Activated CD4-positive, alpha-beta memory T cell treated with anti-CD3 and anti-CD28 coated beads, Interleukin-2, amount 10 ng/mL, durations not matched to agents 7 days and 5 days (primary cell): ENCODE data around the gene SLC2A1. TPM values are rescaled to one million over a fixed set of nuclear protein-coding genes. Genes with fewer than 3 reads are reported as not detected.
"Not testable (repeated sequence)": the region's sequence is repeated elsewhere in the genome, so short reads cannot be mapped to it uniquely, and the experiment has no call there.

Experiments
- CTCF ChIA-PET: fragments of 350-600 bp; sonication (Branson Sonifier 250); formaldehyde crosslinking; loops from one replicate; lab custom pipeline; 2021; ENCODE audit warnings: antibody characterized with exemption, inconsistent platforms; lab: Charles Lee
- POLR2A ChIA-PET: fragments of 350-600 bp; sonication (Branson Sonifier 250); formaldehyde crosslinking; loops from one replicate; lab custom pipeline; 2021; ENCODE audit warnings: antibody characterized with exemption; lab: Charles Lee
- DNase-seq: peaks from one replicate; pipeline ENCODE4 v3.0.0-alpha.2; 2020
- H3K27ac Mint-ChIP-seq: one replicate; pipeline ENCODE4 v1.8.0; 2021; ENCODE audit warnings: mild to moderate bottlenecking, mixed read lengths
- H3K27me3 Mint-ChIP-seq: one replicate; pipeline ENCODE4 v1.8.0; 2021; ENCODE audit warnings: mixed read lengths
- H3K36me3 Mint-ChIP-seq: one replicate; pipeline ENCODE4 v1.8.0; 2021; ENCODE audit warnings: low read depth, mixed read lengths
- H3K4me1 Mint-ChIP-seq: one replicate; pipeline ENCODE4 v1.8.0; 2021; ENCODE audit warnings: mixed read lengths
- H3K4me3 Mint-ChIP-seq: one replicate; pipeline ENCODE4 v1.8.0; 2021; ENCODE audit warnings: mild to moderate bottlenecking, mixed read lengths
- H3K9me3 Mint-ChIP-seq: one replicate; pipeline ENCODE4 v1.8.0; 2021; ENCODE audit warnings: mixed read lengths
- total RNA-seq, 2 experiments: library from RNA; stranded (reverse); gene quantifications; one replicate each; pipeline ENCODE4 v1.2.3, GENCODE V29; 2021

Gene SLC2A1
- total RNA-seq, 2 experiments from 2014 or later, result 153 TPM

DNA sequence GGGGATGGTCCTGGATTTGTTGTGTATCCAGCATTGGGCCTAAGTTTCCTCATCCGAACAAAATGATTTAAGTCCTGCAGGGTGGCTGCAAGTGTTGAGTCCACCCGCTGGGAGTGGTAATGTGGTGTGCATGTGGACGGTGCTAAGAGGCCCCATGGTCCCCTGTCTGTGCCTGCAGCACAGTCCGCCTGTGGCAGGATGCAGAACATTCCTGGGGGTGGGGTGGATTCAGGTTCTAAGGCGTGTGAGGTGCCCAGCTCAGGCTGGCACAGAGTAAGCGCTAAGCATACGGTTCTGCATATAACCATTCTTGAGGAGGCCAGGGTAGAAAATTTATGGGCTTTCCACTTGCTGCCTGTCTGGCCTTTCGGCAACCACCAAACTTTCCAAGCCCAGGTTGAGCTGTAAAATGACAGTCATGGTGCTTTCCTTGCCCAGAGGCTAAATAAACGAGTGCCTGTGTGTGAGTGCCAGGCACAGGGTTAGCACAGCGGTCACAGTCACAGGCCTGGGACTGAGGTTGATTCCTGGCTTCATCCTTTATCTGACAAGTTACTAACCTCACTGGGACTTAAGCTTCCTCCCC is 30.7 kb downstream of the SLC2A1 start:
- ChIA-PET CTCF (no interaction called here), POLR2A (interaction anchor here (1.0 to 1.9 kb wide), 4 partner anchors 8 to 28 kb away, joined by 3 to 9 read pairs (median 4); no protein-coding TSS in a partner anchor)
- Mint-ChIP-seq H3K9me3 (no peaks in the 10 kb centered on the region), H3K4me3 (no peak overlapping the region), H3K36me3 (peaks cover 71% of the 10 kb centered on the region), H3K4me1 (peaks cover 89% of the 10 kb centered on the region), H3K27me3 (no peaks in the 10 kb centered on the region), H3K27ac (peak overlapping the region; percentile 67)
- no peak for DNase-seq

- Mint-ChIP-seq H3K36me3 (peaks cover 64% of the 10 kb centered on the region), H3K27me3 (no peaks in the 10 kb centered on the region), H3K4me3 (no peak overlapping the region), H3K4me1 (peaks cover 89% of the 10 kb centered on the region), H3K27ac (peak overlapping the region; percentile 67), H3K9me3 (no peaks in the 10 kb centered on the region)
- ChIA-PET CTCF (no interaction called here), POLR2A (interaction anchor here (1.0 to 1.9 kb wide), 5 partner anchors 9 to 28 kb away, joined by 3 to 9 read pairs (median 3); no protein-coding TSS in a partner anchor)
- DNase-seq, result no peak
Measured at GRCh38 chr1:42927274-42927841, 31.3 kb downstream of the SLC2A1 start.

GRCh38 chr1:42926879-42927242 is 31.8 kb downstream of the SLC2A1 start:
- POLR2A ChIA-PET, result interaction anchor here (1.2 to 5.6 kb wide), 3 partner anchors 10 to 30 kb away, joined by 3 to 72 read pairs (median 61); partner anchors contain the start of gene SLC2A1

GRCh38 chr1:42926235-42926878 is 32.3 kb downstream of the SLC2A1 start:
- Mint-ChIP-seq H3K4me1 (peaks cover 81% of the 10 kb centered on the region), H3K9me3 (no peaks in the 10 kb centered on the region), H3K27me3 (no peaks in the 10 kb centered on the region), H3K36me3 (peaks cover 61% of the 10 kb centered on the region), H3K4me3 (no peak overlapping the region), H3K27ac (peak overlapping the region; percentile 42)
- ChIA-PET CTCF (interaction anchor here (5.9 kb wide), 1 partner anchor 12 kb away, joined by 45 read pairs; no protein-coding TSS in a partner anchor), POLR2A (interaction anchor here (1.2 to 5.6 kb wide), 6 partner anchors 10 to 31 kb away, joined by 3 to 72 read pairs (median 22); partner anchors contain the start of gene SLC2A1)
- no peak for DNase-seq

More at GRCh38 chr1:42926879-42927242, 31.8 kb downstream of the SLC2A1 start:
- no peak for DNase-seq
- Mint-ChIP-seq H3K9me3 (no peaks in the 10 kb centered on the region), H3K27me3 (no peaks in the 10 kb centered on the region), H3K27ac (no peak overlapping the region), H3K4me3 (no peak overlapping the region), H3K4me1 (peaks cover 85% of the 10 kb centered on the region), H3K36me3 (peaks cover 62% of the 10 kb centered on the region)
- CTCF ChIA-PET, result interaction anchor here (5.9 kb wide), 1 partner anchor 13 kb away, joined by 45 read pairs; no protein-coding TSS in a partner anchor

DNA sequence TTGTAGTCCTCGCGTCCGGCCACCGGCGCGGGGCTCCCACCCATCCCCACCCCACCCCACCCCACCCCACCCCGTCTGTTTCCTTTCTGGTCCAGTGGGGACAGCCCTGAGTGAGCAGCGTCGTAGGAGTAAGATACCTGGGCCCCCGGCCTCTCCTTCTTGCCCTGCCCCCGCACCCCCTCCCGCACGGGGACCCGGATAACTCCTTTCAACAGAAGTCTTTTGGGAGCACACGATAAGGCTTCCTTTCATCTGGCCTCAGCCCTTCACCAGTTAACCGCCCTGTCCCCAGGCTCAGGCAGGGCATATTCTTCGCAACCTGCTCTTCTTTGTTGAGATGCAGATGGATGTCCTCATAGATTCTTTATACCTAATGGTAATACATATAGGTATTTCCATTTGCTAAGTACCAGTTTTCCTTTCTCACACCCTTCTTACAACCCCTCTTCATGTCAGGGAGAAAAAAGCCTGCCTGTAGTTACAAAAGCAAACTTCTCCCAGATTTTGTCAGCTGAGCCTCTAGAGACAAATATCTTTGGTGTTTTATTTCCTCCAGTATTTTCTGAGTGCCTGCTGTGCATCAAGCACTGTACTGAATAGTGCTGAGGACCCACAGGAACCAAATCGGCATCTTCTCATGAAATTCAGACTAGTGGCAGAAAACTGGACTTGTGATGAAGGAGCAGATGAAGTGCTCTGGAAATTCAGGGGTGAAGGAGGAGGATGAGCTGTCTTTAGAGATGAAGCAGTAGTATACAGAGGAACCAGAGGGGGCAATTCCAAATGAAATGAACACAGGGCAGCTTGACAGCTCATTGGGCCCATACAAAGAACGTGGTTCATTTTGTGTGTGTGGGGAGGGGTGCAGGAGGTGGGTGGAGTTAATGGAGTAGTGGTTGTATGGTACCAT is 33.6 kb downstream of the SLC2A1 start:
- Mint-ChIP-seq H3K9me3 (no peaks in the 10 kb centered on the region), H3K4me1 (peaks cover 69% of the 10 kb centered on the region), H3K27me3 (no peaks in the 10 kb centered on the region), H3K36me3 (peaks cover 49% of the 10 kb centered on the region), H3K27ac (peak overlapping the region; percentile 92), H3K4me3 (peak overlapping the region; percentile 73)
- ChIA-PET POLR2A (interaction anchor here (0.6 to 5.6 kb wide), 22 partner anchors 11 to 468 kb away, joined by 3 to 72 read pairs (median 6); partner anchors contain the start of genes C1orf50, ERMAP, P3H1 and SLC2A1), CTCF (interaction anchor here (1.1 to 5.9 kb wide), 10 partner anchors 9 to 152 kb away, joined by 3 to 135 read pairs (median 4); no protein-coding TSS in a partner anchor)
- DNase-seq, result no peak

DNA sequence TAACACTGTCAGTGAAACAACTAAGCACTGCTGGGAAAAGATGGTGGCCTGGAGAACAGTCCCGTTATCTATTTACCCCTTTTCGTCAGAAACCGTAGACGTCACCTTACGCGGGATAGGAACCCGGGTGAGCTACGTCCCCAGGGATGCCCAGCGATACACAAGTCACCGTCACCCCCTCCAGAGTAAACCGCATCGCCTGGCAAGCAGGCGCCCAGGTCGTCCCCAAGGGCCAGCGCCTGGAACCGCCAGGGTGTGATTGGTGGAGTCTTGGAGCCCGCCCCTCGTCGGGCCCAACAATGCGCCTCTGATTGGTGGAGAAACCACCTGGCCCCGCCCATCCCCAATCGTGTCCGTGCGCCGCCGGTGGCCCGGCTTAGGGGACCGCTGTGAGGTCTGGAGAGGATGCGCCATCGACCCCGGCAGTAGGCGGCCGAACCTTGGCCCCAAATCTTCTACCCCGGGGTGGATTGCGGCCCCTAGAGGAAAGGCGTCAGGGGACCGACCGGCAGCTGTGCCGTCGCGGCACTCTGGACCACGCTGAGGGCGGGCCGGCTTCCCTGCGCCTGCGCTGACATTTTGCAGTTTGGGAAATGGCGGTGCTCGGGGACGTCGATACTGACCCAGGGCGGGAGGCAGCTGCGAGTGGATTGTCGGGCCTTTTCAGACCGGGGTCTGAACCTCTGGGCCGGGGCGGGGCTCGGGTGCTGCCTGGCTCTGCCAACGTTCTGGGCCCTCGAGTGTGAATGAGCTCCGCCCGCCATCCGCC is 34.4 kb downstream of the SLC2A1 start:
- ChIA-PET POLR2A (interaction anchor here (0.6 to 5.6 kb wide), 22 partner anchors 8 to 467 kb away, joined by 3 to 72 read pairs (median 6); partner anchors contain the start of genes C1orf50, ERMAP, P3H1 and SLC2A1), CTCF (interaction anchor here (1.1 to 5.9 kb wide), 13 partner anchors 10 to 157 kb away, joined by 3 to 135 read pairs (median 8); partner anchors contain the start of genes C1orf50, P3H1, SLC2A1 and ZNF691)
- H3K27ac Mint-ChIP-seq, result peak overlapping the region; percentile 84
- H3K36me3 Mint-ChIP-seq, result peaks cover 41% of the 10 kb centered on the region
- no peaks in the 10 kb centered on the region for H3K9me3 Mint-ChIP-seq
- DNase-seq, result peak; percentile 93
- no peaks in the 10 kb centered on the region for H3K27me3 Mint-ChIP-seq
- H3K4me3 Mint-ChIP-seq, result peak overlapping the region; percentile 73
- H3K4me1 Mint-ChIP-seq, result peaks cover 60% of the 10 kb centered on the region

DNA sequence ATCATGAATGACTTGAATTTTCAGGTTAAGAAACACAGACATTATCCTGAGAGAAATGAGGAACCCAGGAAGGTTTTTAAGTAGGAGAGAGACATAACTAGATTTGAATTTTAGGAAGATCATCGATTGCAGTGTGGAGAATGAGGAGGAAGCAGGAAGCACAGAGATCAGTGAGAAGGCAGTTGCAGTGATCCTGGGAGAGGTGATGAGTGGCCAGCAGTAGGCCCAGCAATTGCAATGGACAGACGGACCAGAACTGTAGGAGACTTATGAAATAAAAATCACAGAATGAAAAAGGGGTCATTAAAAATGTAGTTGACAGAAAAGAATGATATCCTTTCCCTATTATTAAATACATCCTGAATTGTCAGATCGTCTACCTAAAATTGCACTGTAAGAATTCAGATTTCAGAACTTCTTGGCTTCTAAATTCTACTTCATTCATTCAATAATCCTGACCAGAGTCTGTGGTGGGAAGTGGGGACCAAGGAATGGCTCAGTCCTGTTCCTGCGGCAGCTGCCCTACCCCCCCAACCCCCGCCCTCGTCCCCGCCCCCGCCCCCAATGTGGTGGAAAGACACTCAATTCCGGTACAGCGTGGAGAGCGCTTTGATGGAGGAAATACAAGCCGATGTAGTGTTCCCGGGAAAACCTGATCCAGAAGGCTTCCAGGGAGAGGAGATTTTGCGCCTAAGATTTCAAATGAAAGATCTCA is 35.1 kb downstream of the SLC2A1 start:
- POLR2A ChIA-PET, result interaction anchor here (0.7 to 5.6 kb wide), 17 partner anchors 7 to 467 kb away, joined by 3 to 72 read pairs (median 6); partner anchors contain the start of genes C1orf50, ERMAP, P3H1 and SLC2A1

DNA sequence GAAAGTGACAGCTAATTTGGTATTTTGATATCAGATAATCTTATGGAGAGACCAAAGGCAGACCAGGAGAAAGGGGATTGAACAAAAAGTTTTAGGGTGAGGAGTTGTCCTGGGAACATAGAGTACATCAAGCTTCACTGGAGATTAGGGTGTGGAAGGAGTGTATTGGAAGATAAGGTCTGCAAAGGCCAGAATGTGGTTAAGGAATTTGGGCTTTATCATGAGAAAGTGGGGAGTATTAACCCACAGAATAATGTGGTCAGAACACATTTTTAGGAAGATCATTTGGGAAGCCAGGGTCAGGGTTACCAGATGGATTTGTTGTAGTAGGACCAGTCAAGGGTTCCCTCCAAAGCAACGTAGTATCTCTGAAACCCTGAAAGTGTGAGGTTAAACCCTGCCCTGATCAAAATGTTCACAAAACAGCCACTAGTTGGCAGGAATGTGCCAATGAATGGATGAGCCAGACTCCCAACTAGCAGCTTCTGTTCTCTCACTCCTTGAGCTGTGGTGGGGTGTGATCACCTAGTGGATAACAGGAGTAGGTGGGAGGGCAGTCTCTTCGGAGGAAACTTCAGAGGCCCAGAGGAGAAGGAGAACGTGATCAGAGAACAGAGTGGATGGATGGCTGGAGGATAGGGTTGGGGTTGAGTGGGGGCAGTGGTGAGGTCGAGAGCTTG is 35.8 kb downstream of the SLC2A1 start:
- DNase-seq, result peak; percentile 67
- no peaks in the 10 kb centered on the region for H3K27me3 Mint-ChIP-seq
- no peaks in the 10 kb centered on the region for H3K9me3 Mint-ChIP-seq
- peak overlapping the region; percentile 73 for H3K4me3 Mint-ChIP-seq
- CTCF ChIA-PET, result interaction anchor here (0.6 to 5.9 kb wide), 26 partner anchors 9 to 159 kb away, joined by 3 to 135 read pairs (median 6); partner anchors contain the start of genes C1orf50, P3H1, SLC2A1 and SVBP
- H3K4me1 Mint-ChIP-seq, result peaks cover 47% of the 10 kb centered on the region
- H3K36me3 Mint-ChIP-seq, result peaks cover 27% of the 10 kb centered on the region
- POLR2A ChIA-PET, result interaction anchor here (0.7 to 5.6 kb wide), 11 partner anchors 9 to 156 kb away, joined by 3 to 72 read pairs (median 9); partner anchors contain the start of genes C1orf50, ERMAP, P3H1 and SLC2A1
- peak overlapping the region; percentile 84 for H3K27ac Mint-ChIP-seq

More for the DNA sequence above, 35.1 kb downstream of the SLC2A1 start:
- no peak for DNase-seq
- Mint-ChIP-seq H3K27me3 (no peaks in the 10 kb centered on the region), H3K27ac (peak overlapping the region; percentile 84), H3K4me1 (peaks cover 53% of the 10 kb centered on the region), H3K4me3 (peak overlapping the region; percentile 73), H3K36me3 (peaks cover 34% of the 10 kb centered on the region), H3K9me3 (no peaks in the 10 kb centered on the region)
- CTCF ChIA-PET, result interaction anchor here (0.6 to 5.9 kb wide), 27 partner anchors 9 to 158 kb away, joined by 3 to 135 read pairs (median 5); partner anchors contain the start of genes C1orf50, P3H1, SLC2A1 and SVBP

- Mint-ChIP-seq H3K27ac (no peak overlapping the region), H3K27me3 (no peaks in the 10 kb centered on the region)
- no peak for DNase-seq
Measured at GRCh38 chr1:42921769-42922168, 36.9 kb downstream of the SLC2A1 start.

DNA sequence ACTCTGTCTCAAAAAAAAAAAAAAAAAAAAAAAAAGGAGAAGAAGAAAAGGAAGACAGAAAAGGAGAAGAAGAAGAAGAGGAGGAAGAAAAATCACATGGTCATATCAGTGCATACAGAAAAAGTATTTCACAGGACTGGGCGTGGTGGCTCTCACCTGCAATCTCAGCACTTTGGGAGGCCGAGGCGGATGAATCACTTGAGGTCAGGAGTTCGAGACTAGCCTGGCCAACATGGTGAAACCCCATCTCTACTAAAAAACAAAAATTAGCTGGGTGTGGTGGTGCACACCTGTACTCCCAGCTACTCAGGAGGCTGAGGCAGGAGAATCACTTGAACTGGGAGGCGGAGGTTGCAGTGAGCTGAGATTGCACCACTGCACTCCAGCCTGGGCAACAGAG is 39.0 kb downstream of the SLC2A1 start:
- H3K36me3 Mint-ChIP-seq, H3K9me3 Mint-ChIP-seq, POLR2A ChIA-PET, DNase-seq, H3K27me3 Mint-ChIP-seq, H3K27ac Mint-ChIP-seq, H3K4me3 Mint-ChIP-seq: not testable (repeated sequence)
- CTCF ChIA-PET, result interaction anchor here (0.7 to 10.7 kb wide), 4 partner anchors 18 to 320 kb away, joined by 3 to 380 read pairs (median 4); no protein-coding TSS in a partner anchor
- H3K4me1 Mint-ChIP-seq, result peaks cover 24% of the 10 kb centered on the region

More at GRCh38 chr1:42921769-42922168, 36.9 kb downstream of the SLC2A1 start:
- Mint-ChIP-seq H3K4me3 (no peak overlapping the region), H3K9me3 (no peaks in the 10 kb centered on the region), H3K4me1 (peaks cover 40% of the 10 kb centered on the region), H3K36me3 (peaks cover 16% of the 10 kb centered on the region)
- POLR2A ChIA-PET, result interaction anchor here (0.8 to 5.6 kb wide), 4 partner anchors 10 to 152 kb away, joined by 3 to 72 read pairs (median 35); partner anchors contain the start of gene SLC2A1
- CTCF ChIA-PET, result interaction anchor here (0.7 to 5.9 kb wide), 5 partner anchors 8 to 151 kb away, joined by 4 to 135 read pairs (median 30); partner anchors contain the start of gene SLC2A1
